Fibroblast of mammary gland (primary cell): ENCODE data around the gene TREX2.

ENCODE experiments used
- DNase-seq: peaks from one replicate; pipeline ENCODE4 v3.0.0-alpha.2; 2010; ENCODE audit warnings: low read depth
- H3K4me3 ChIP-seq: 2 replicates; pipeline ENCODE4 v1.5.1; 2011; ENCODE audit warnings: low read depth, mild to moderate bottlenecking, low read length, moderate library complexity; ENCODE audit not compliant: control insufficient read depth
- CTCF ChIP-seq: conservative IDR thresholded peaks from 2 replicates; pipeline ENCODE4 v1.5.1; 2011; ENCODE audit warnings: low read depth, low read length, inconsistent platforms; ENCODE audit not compliant: control insufficient read depth, insufficient read depth

Gene TREX2

DNA sequence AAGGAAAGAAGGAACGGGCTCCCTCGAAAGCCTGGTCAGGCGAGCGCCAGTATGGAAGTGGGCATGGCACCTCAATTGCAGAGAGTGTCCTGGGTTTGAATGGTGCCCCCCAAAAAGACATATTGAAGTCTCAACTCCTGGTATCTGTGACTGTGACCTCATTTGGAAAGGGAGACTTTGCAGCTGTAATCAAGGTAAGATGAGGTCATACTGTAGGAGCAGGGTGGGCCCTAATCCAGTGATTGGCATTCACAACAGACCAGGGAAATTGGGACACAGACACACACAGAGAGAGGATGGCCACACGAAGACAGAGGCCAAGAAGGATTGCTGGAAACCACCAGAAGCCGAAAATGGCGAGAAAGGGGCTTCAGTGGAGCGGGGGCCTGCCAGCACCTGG, 28.2 kb downstream of the TREX2 start:
- DNase-seq: no peak
- H3K4me3 ChIP-seq: no peak overlapping the region
- TF ChIP-seq CTCF: no peak

GRCh38 chrX:153416781-153417450, 28.9 kb downstream of the TREX2 start:
- no peak for TF ChIP-seq CTCF
- peak; percentile 9 for DNase-seq
- H3K4me3 ChIP-seq: no peak overlapping the region

DNA sequence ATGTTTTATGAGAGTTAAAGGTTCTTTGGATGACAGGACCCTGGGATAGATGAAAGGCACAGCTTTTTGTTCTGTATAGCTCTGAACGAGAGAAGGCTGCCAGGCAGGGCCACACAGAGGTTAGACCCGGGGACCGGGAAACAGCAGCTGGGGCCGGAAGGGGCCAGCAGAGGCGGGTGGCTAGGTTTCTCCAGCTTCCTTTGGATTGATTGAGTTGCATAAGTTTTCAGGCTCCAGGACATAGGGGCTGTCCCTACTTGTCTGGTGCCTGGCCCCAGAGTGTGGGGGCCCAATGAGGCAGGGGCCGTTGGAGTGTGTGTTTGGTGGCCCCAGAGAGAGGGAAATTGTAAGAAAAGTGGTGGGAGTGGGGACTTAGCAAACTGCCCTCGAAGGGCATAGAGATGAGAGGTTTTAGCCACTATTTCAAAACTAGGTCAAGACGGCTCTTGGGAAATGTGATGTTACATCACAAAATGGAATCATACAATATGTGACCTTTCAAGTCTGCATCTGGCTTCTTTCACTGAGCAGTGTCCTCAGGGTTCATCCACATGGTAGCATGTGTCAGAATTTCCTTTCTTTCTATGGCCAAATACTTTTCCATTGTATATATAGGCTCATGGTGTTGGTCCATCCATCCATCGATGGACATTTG, 30.9 kb downstream of the TREX2 start:
- H3K4me3 ChIP-seq: no peak overlapping the region
- TF ChIP-seq CTCF: no peak
- DNase-seq: peak; percentile 55

DNA sequence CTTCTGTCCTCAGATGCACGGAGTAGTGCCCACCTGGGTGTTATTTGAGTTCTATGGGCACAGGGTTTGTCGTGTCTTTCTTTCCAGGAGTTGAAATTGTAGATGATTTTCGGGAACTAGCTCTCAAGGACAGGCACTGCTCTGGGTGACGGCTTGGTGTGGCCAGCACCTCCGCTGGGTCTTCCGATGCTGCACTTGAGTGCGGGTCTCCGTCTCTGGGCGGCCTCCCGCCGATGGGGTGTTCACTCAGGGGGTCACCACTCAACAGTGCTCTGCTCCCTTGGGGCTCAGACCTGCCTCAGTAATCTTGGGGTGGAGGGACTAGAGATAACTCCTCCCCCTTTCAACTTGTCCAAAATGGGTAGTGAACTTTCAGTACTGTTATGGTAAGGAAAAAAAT, 32.1 kb downstream of the TREX2 start:
- DNase-seq: no peak
- no peak overlapping the region for H3K4me3 ChIP-seq
- no peak for TF ChIP-seq CTCF

GRCh38 chrX:153412746-153413720, 32.8 kb downstream of the TREX2 start:
- H3K4me3 ChIP-seq: no peak overlapping the region
- DNase-seq: no peak

More at GRCh38 chrX:153412746-153413720, 32.8 kb downstream of the TREX2 start:
- no peak for TF ChIP-seq CTCF
